Loucy (cell line): ENCODE data around the gene CFHR5.

Source experiments
- EZH2phosphoT487 ChIP-seq: fragments of 200-600 bp; IDR thresholded peaks from 2 replicates; pipeline ENCODE4 v1.6.1; 2018; ENCODE audit warnings: antibody characterized with exemption, mild to moderate bottlenecking, moderate library complexity, borderline replicate concordance
- TF ChIP-seq, protein P1 (sequence below): fragments of 200-600 bp; sonication (generic); conservative IDR thresholded peaks from 2 replicates; pipeline ENCODE4 v1.5.1; 2014; ENCODE audit warnings: mild to moderate bottlenecking, antibody characterized with exemption, low read length

DNA sequence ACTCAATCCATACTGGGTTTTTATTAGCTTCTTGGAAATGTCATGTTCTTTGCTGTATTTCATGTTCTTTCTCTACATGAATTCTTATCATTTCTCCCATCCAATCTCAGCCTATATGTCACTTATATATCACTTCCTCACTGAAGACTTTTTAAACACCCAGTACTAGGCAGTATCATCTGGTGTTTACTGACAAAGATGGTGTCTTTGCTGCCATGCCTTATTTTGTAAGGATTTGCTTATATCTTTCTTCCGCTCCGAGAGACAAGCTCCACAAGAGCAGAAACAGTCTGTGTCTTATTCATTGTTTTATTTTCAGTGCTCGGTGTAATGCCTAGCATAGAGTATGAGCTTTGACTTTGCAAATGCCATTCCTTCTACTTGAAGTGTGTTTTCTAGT lies 59.5 kb downstream of the CFHR5 start:
- TF ChIP-seq, protein P1, sequence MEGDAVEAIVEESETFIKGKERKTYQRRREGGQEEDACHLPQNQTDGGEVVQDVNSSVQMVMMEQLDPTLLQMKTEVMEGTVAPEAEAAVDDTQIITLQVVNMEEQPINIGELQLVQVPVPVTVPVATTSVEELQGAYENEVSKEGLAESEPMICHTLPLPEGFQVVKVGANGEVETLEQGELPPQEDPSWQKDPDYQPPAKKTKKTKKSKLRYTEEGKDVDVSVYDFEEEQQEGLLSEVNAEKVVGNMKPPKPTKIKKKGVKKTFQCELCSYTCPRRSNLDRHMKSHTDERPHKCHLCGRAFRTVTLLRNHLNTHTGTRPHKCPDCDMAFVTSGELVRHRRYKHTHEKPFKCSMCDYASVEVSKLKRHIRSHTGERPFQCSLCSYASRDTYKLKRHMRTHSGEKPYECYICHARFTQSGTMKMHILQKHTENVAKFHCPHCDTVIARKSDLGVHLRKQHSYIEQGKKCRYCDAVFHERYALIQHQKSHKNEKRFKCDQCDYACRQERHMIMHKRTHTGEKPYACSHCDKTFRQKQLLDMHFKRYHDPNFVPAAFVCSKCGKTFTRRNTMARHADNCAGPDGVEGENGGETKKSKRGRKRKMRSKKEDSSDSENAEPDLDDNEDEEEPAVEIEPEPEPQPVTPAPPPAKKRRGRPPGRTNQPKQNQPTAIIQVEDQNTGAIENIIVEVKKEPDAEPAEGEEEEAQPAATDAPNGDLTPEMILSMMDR = no peak
- no peak for TF ChIP-seq EZH2phosphoT487
